Measurements from ENCODE around the gene ADGRF3. TPM values are rescaled to one million over a fixed set of nuclear protein-coding genes. Genes with fewer than 3 reads are reported as not detected.

ADGRF3 gene
- total RNA-seq, 1 experiment from 2014 or later = not detected

- CTCF ChIA-PET = no interaction called here
- in situ Hi-C loops (cut with HindIII; ENCODE audit: low pct_unique_long_range_greater_than_20kb, low sequenced_read_pairs) (no loop called here), intact Hi-C loops (cut with micrococcal nuclease; ENCODE audit: unreplicated experiment) (loop anchor here (10.0 kb wide), 1 partner anchor 92 kb away; the partner anchor contains the start of genes HADHA and HADHB)
- H3K27ac ChIP-seq (ENCODE audit: low read length) = no peak overlapping the region
- no peak for TF ChIP-seq REST (IDR thresholded peaks at IDR 0.05; ENCODE audit: insufficient read depth in 1 of 2, low read depth in 2 of 2, low read length in 1 of 2)
- TF ChIP-seq, protein P1, sequence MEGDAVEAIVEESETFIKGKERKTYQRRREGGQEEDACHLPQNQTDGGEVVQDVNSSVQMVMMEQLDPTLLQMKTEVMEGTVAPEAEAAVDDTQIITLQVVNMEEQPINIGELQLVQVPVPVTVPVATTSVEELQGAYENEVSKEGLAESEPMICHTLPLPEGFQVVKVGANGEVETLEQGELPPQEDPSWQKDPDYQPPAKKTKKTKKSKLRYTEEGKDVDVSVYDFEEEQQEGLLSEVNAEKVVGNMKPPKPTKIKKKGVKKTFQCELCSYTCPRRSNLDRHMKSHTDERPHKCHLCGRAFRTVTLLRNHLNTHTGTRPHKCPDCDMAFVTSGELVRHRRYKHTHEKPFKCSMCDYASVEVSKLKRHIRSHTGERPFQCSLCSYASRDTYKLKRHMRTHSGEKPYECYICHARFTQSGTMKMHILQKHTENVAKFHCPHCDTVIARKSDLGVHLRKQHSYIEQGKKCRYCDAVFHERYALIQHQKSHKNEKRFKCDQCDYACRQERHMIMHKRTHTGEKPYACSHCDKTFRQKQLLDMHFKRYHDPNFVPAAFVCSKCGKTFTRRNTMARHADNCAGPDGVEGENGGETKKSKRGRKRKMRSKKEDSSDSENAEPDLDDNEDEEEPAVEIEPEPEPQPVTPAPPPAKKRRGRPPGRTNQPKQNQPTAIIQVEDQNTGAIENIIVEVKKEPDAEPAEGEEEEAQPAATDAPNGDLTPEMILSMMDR (IDR thresholded peaks at IDR 0.05) = no peak
- TF ChIP-seq POLR2AphosphoS5 (IDR thresholded peaks at IDR 0.05; ENCODE audit: low read depth, low read length) = no peak
- no peak for TF ChIP-seq TCF7L2 (IDR thresholded peaks at IDR 0.05; ENCODE audit: low read depth, low read length)
- no peak for TF ChIP-seq SIN3A (IDR thresholded peaks at IDR 0.05; ENCODE audit: borderline replicate concordance, insufficient read depth, low read depth, low read length)
- no peak overlapping the region for H3K4me3 ChIP-seq (ENCODE audit: low read depth in 2 of 2, low read length in 2 of 2)
- DNase-seq (ENCODE audit: low read depth, low spot score) (no peak), ATAC-seq (no peak)
- H3K9me3 ChIP-seq (ENCODE audit: control insufficient read depth, insufficient read depth, low read depth, low read length) = no peaks in the 10 kb centered on the region
- H3K36me3 ChIP-seq (ENCODE audit: control insufficient read depth, insufficient read depth, low read length) = no peaks in the 10 kb centered on the region
- H3K4me1 ChIP-seq (ENCODE audit: control insufficient read depth, insufficient read depth, low read length) = no peaks in the 10 kb centered on the region
- no peaks in the 10 kb centered on the region for H3K27me3 ChIP-seq (ENCODE audit: control insufficient read depth, insufficient read depth, low read length)
- no TSS peak for BruUV-seq (replicated peaks)
- POLR2A ChIA-PET = no interaction called here
These were observed 9.3 kb downstream of the ADGRF3 start for GRCh38 chr2:26337298-26337697.

- no peaks in the 10 kb centered on the region for H3K4me1 ChIP-seq (ENCODE audit: control insufficient read depth, insufficient read depth, low read length)
- no peaks in the 10 kb centered on the region for H3K27me3 ChIP-seq (ENCODE audit: control insufficient read depth, insufficient read depth, low read length)
- no TSS peak for BruUV-seq (replicated peaks)
- ATAC-seq = no peak
- no peak overlapping the region for H3K4me3 ChIP-seq (ENCODE audit: low read depth in 2 of 2, low read length in 2 of 2)
- in situ Hi-C loops (cut with HindIII; ENCODE audit: low pct_unique_long_range_greater_than_20kb, low sequenced_read_pairs) = no loop called here
- intact Hi-C loops (cut with micrococcal nuclease; ENCODE audit: unreplicated experiment) = loop anchor here (10.0 kb wide), 1 partner anchor 92 kb away; the partner anchor contains the start of genes HADHA and HADHB
- H3K36me3 ChIP-seq (ENCODE audit: control insufficient read depth, insufficient read depth, low read length) = no peaks in the 10 kb centered on the region
- no peak for DNase-seq (ENCODE audit: low read depth, low spot score)
- POLR2A ChIA-PET = no interaction called here
- TF ChIP-seq POLR2AphosphoS5 (IDR thresholded peaks at IDR 0.05; ENCODE audit: low read depth, low read length) = no peak
- no peak for TF ChIP-seq SIN3A (IDR thresholded peaks at IDR 0.05; ENCODE audit: borderline replicate concordance, insufficient read depth, low read depth, low read length)
- CTCF ChIA-PET = no interaction called here
- H3K27ac ChIP-seq (ENCODE audit: low read length) = no peak overlapping the region
- H3K9me3 ChIP-seq (ENCODE audit: control insufficient read depth, insufficient read depth, low read depth, low read length) = no peaks in the 10 kb centered on the region
These were observed 9.9 kb downstream of the ADGRF3 start for GRCh38 chr2:26336719-26337118.

DNA sequence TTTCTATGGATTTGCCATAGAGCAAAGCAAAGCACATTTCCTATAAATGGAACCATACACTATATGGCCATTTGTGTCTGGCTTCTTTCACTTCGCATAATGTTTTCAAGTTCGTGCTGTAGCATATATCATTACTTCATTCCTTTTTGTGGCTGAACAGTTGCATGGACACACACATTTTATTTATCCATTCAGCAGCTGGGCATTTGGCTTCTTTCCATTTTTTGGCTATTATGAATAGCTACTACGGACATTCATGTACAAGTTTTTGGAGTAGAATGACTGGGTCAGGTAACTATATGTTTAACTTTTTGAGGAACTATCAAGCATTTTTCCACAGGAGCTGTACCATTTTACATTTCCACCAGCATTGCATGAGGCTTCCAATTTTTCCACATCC lies 11.4 kb downstream of the ADGRF3 start:
- POLR2A ChIA-PET = no interaction called here
- no peak overlapping the region for H3K4me3 ChIP-seq (ENCODE audit: low read depth in 2 of 2, low read length in 2 of 2)
- intact Hi-C loops (cut with micrococcal nuclease; ENCODE audit: unreplicated experiment) (loop anchor here (10.0 kb wide), 1 partner anchor 90 kb away; the partner anchor contains the start of genes HADHA and HADHB), in situ Hi-C loops (cut with HindIII; ENCODE audit: low pct_unique_long_range_greater_than_20kb, low sequenced_read_pairs) (no loop called here)
- no peaks in the 10 kb centered on the region for H3K36me3 ChIP-seq (ENCODE audit: control insufficient read depth, insufficient read depth, low read length)
- no peak for ATAC-seq
- TF ChIP-seq TCF7L2 (IDR thresholded peaks at IDR 0.05; ENCODE audit: low read depth, low read length) = no peak
- no peak for TF ChIP-seq REST (IDR thresholded peaks at IDR 0.05; ENCODE audit: insufficient read depth in 1 of 2, low read depth in 2 of 2, low read length in 1 of 2)
- TF ChIP-seq, protein P1 (IDR thresholded peaks at IDR 0.05) = no peak
- no peak for TF ChIP-seq SIN3A (IDR thresholded peaks at IDR 0.05; ENCODE audit: borderline replicate concordance, insufficient read depth, low read depth, low read length)
- no TSS peak for BruUV-seq (replicated peaks)
- H3K27me3 ChIP-seq (ENCODE audit: control insufficient read depth, insufficient read depth, low read length) = no peaks in the 10 kb centered on the region
- no peaks in the 10 kb centered on the region for H3K4me1 ChIP-seq (ENCODE audit: control insufficient read depth, insufficient read depth, low read length)
- CTCF ChIA-PET = no interaction called here
- no peak for DNase-seq (ENCODE audit: low read depth, low spot score)
- H3K9me3 ChIP-seq (ENCODE audit: control insufficient read depth, insufficient read depth, low read depth, low read length) = no peaks in the 10 kb centered on the region
- H3K27ac ChIP-seq (ENCODE audit: low read length) = no peak overlapping the region
